CD4-positive, alpha-beta T cell (primary cell): ENCODE results near the gene NELL2. TPM values are rescaled to one million over a fixed set of nuclear protein-coding genes. Genes with fewer than 3 reads are reported as not detected.
"Not testable (repeated sequence)": the region's sequence is repeated elsewhere in the genome, so short reads cannot be mapped to it uniquely, and the experiment has no call there.

Experiments used
- ATAC-seq: fragments of 200-7000 bp; cut with Tn5 transposase; one replicate; pipeline ENCODE4 v1.10.0; 2022; ENCODE audit warnings: mild to moderate bottlenecking; ENCODE audit not compliant: poor library complexity
- CTCF ChIA-PET: fragments of 350-600 bp; sonication (Branson Sonifier 250); formaldehyde crosslinking; loops from one replicate; lab custom pipeline; 2021; ENCODE audit warnings: antibody characterized with exemption, inconsistent platforms; lab: Charles Lee
- POLR2A ChIA-PET: fragments of 350-600 bp; sonication (Branson Sonifier 250); formaldehyde crosslinking; loops from one replicate; lab custom pipeline; 2021; ENCODE audit warnings: antibody characterized with exemption, inconsistent platforms; lab: Charles Lee
- DNase-seq, 14 experiments: peaks; one replicate each; pipeline ENCODE4 v3.0.0-alpha.2; 2013 to 2020; ENCODE audit warnings: mixed read lengths in 2 of 14
- H3K27ac ChIP-seq, 2 donors: one replicate each; pipeline versions ENCODE4 v1.5.1 to v1.7.0; 2013; ENCODE audit warnings: low read length in 2 of 2, low read depth in 1 of 2, mild to moderate bottlenecking in 1 of 2
- H3K27me3 ChIP-seq, 2 experiments: 1 replicate in 1 of 2; 2 replicates in 1 of 2; pipeline versions ENCODE4 v1.6.1 to v1.7.0; 2013; ENCODE audit warnings: low read length in 2 of 2, control low read depth in 1 of 2, mild to moderate bottlenecking in 1 of 2, moderate library complexity in 1 of 2; ENCODE audit not compliant: insufficient read depth in 2 of 2, control insufficient read depth in 1 of 2
- H3K36me3 ChIP-seq: one replicate; pipeline ENCODE4 v1.6.1; 2013; ENCODE audit warnings: low read length, control low read depth; ENCODE audit not compliant: insufficient read depth
- H3K4me1 ChIP-seq: one replicate; pipeline ENCODE4 v1.6.1; 2013; ENCODE audit warnings: low read length, control low read depth; ENCODE audit not compliant: insufficient read depth
- H3K4me3 ChIP-seq: one replicate; pipeline ENCODE4 v1.5.1; 2013; ENCODE audit warnings: mild to moderate bottlenecking, low read length, moderate library complexity
- H3K9me3 ChIP-seq, 2 experiments: 1 replicate in 1 of 2; 2 replicates in 1 of 2; pipeline versions ENCODE4 v1.6.1 to v1.7.0; 2013; ENCODE audit warnings: low read length in 2 of 2, mild to moderate bottlenecking in 2 of 2, control low read depth in 1 of 2, moderate library complexity in 1 of 2; ENCODE audit not compliant: control insufficient read depth in 1 of 2, insufficient read depth in 1 of 2
- H3K27ac Mint-ChIP-seq: one replicate; pipeline ENCODE4 v1.8.0; 2020; ENCODE audit warnings: mixed read lengths
- H3K27me3 Mint-ChIP-seq: one replicate; pipeline ENCODE4 v1.8.0; 2021; ENCODE audit warnings: mixed read lengths
- H3K36me3 Mint-ChIP-seq: one replicate; pipeline ENCODE4 v1.8.0; 2021; ENCODE audit warnings: low read depth, mixed read lengths
- H3K4me1 Mint-ChIP-seq: one replicate; pipeline ENCODE4 v1.8.0; 2021; ENCODE audit warnings: low read depth, mixed read lengths
- H3K4me3 Mint-ChIP-seq: one replicate; pipeline ENCODE4 v1.8.0; 2020; ENCODE audit warnings: mild to moderate bottlenecking, mixed read lengths
- H3K9me3 Mint-ChIP-seq: one replicate; pipeline ENCODE4 v1.8.0; 2020; ENCODE audit warnings: mixed read lengths
- CTCF ChIP-seq: fragments of 200-600 bp; IDR thresholded peaks from one replicate; pipeline ENCODE4 v1.8.0; 2022; ENCODE audit warnings: antibody characterized with exemption, mild to moderate bottlenecking
- intact Hi-C, 2 experiments: fragments of 100-400 bp; cut with DNase I in 1 of 2; cut with micrococcal nuclease in 1 of 2; formaldehyde crosslinking; loops; one replicate each; pipeline versions ENCODE4 v1.15.1 to v1.9.0; 2023 to 2025; cut with DNase I, micrococcal nuclease
- total RNA-seq, 174 experiments: library from RNA in 2 of 174; stranded (reverse) in 2 of 174; gene quantifications; one replicate each; pipeline ENCODE4 v1.2.3 and lab custom pipeline; 2021 to 2026

Gene NELL2
- total RNA-seq, 2 experiments from 2014 or later = 142 to 147 TPM

GRCh38 chr12:44915958-44916357, 39.8 kb upstream of the NELL2 start:
- Histone ChIP-seq H3K36me3 (no peaks in the 10 kb centered on the region), H3K4me3 (no peak overlapping the region), H3K4me1 (no peaks in the 10 kb centered on the region), H3K9me3 (no peaks in the 10 kb centered on the region), H3K27me3 (no peaks in the 10 kb centered on the region), H3K27ac (no peak overlapping the region)
- Mint-ChIP-seq H3K9me3 (no peaks in the 10 kb centered on the region), H3K4me1 (no peaks in the 10 kb centered on the region), H3K27ac (no peak overlapping the region), H3K36me3 (no peaks in the 10 kb centered on the region), H3K4me3 (no peak overlapping the region), H3K27me3 (no peaks in the 10 kb centered on the region)
- ATAC-seq = no peak
- ChIA-PET CTCF (no interaction called here), POLR2A (no interaction called here)
- intact Hi-C loops = no loop called here
- no peak for DNase-seq
- TF ChIP-seq CTCF = no peak

- H3K36me3 ChIP-seq = no peaks in the 10 kb centered on the region
- no peaks in the 10 kb centered on the region for H3K4me1 ChIP-seq
- no peaks in the 10 kb centered on the region for H3K9me3 ChIP-seq
- no peaks in the 10 kb centered on the region for H3K27me3 ChIP-seq
- Mint-ChIP-seq H3K4me3 (no peak overlapping the region), H3K36me3 (peaks cover 4% of the 10 kb centered on the region), H3K27me3 (no peaks in the 10 kb centered on the region), H3K27ac (no peak overlapping the region), H3K4me1 (no peaks in the 10 kb centered on the region), H3K9me3 (peaks cover 9% of the 10 kb centered on the region)
- no peak for ATAC-seq
- CTCF ChIA-PET = interaction anchor here (0.6 kb wide), 1 partner anchor 772 kb away, joined by 3 read pairs; no protein-coding TSS in a partner anchor
- no peak overlapping the region for H3K4me3 ChIP-seq
- TF ChIP-seq CTCF = no peak
- no peak for DNase-seq
- POLR2A ChIA-PET = no interaction called here
- intact Hi-C loops = no loop called here
- no peak overlapping the region for H3K27ac ChIP-seq
Measured at GRCh38 chr12:44904321-44904720, 28.2 kb upstream of the NELL2 start.

- H3K4me1 ChIP-seq, ATAC-seq, H3K4me3 Mint-ChIP-seq, H3K27ac Mint-ChIP-seq, H3K36me3 ChIP-seq, DNase-seq, H3K27me3 Mint-ChIP-seq, intact Hi-C loops, H3K36me3 Mint-ChIP-seq, H3K4me1 Mint-ChIP-seq, H3K4me3 ChIP-seq, H3K27ac ChIP-seq, H3K9me3 ChIP-seq, H3K27me3 ChIP-seq, POLR2A ChIA-PET: not testable (repeated sequence)
- CTCF ChIA-PET = interaction anchor here (0.6 to 1.5 kb wide), 2 partner anchors 123 to 759 kb away, joined by 3 read pairs; no protein-coding TSS in a partner anchor
- H3K9me3 Mint-ChIP-seq = peaks cover 12% of the 10 kb centered on the region
Measured at GRCh38 chr12:44898108-44898507, 22.0 kb upstream of the NELL2 start.

GRCh38 chr12:44889926-44890325, 13.8 kb upstream of the NELL2 start:
- intact Hi-C loops = no loop called here
- Mint-ChIP-seq H3K9me3 (no peaks in the 10 kb centered on the region), H3K36me3 (no peaks in the 10 kb centered on the region), H3K4me3 (no peak overlapping the region), H3K4me1 (no peaks in the 10 kb centered on the region), H3K27ac (no peak overlapping the region), H3K27me3 (no peaks in the 10 kb centered on the region)
- H3K4me1 ChIP-seq = no peaks in the 10 kb centered on the region
- no peaks in the 10 kb centered on the region for H3K36me3 ChIP-seq
- CTCF ChIA-PET = no interaction called here
- ATAC-seq (no peak), DNase-seq (no peak)
- H3K4me3 ChIP-seq = no peak overlapping the region
- no peak overlapping the region for H3K27ac ChIP-seq
- TF ChIP-seq CTCF = no peak
- H3K27me3 ChIP-seq = no peaks in the 10 kb centered on the region
- no peaks in the 10 kb centered on the region for H3K9me3 ChIP-seq
- POLR2A ChIA-PET = interaction anchor here (1.2 kb wide), 1 partner anchor 13 kb away, joined by 3 read pairs; no protein-coding TSS in a partner anchor
